AG10803 (cell line): ENCODE measurements around the gene DENND4B.
A peak's percentile ranks its signal among the peaks of the same experiment; 100 is the strongest.

Source experiments
- DNase-seq: peaks from one replicate; pipeline ENCODE4 v3.0.0; 2010; ENCODE audit warnings: low read depth
- H3K4me3 ChIP-seq: 2 replicates; pipeline ENCODE4 v1.5.1; 2011; ENCODE audit warnings: mild to moderate bottlenecking, low read length, control low read depth
- CTCF ChIP-seq: conservative IDR thresholded peaks from 2 replicates; pipeline ENCODE4 v1.5.1; 2011; ENCODE audit warnings: mild to moderate bottlenecking, low read length, control low read depth, inconsistent platforms

The DENND4B gene

GRCh38 chr1:153946622-153947241 lies at the start of gene DENND4B:
TSS of gene DENND4B (minus strand) at chr1:153946718. CDS start at chr1:153944374, 2,344 bp downstream.
- peak; percentile 74 for TF ChIP-seq CTCF
- peak within 1 kb of the TSS; percentile 85 for H3K4me3 ChIP-seq
- peak; percentile 76 for DNase-seq

- no peak for DNase-seq
- no peak overlapping the region for H3K4me3 ChIP-seq
- TF ChIP-seq CTCF, result no peak
Observed at GRCh38 chr1:153995640-153996039, 49.1 kb upstream of the DENND4B start.

GRCh38 chr1:153995202-153995601 lies 48.7 kb upstream of the DENND4B start:
- no peak overlapping the region for H3K4me3 ChIP-seq
- no peak for TF ChIP-seq CTCF
- no peak for DNase-seq

GRCh38 chr1:153991806-153992205 lies 45.3 kb upstream of the DENND4B start:
- no peak for TF ChIP-seq CTCF
- DNase-seq, result no peak
- H3K4me3 ChIP-seq, result peak overlapping the region; percentile 98

GRCh38 chr1:153991151-153991630 lies 44.7 kb upstream of the DENND4B start:
- H3K4me3 ChIP-seq, result peak overlapping the region; percentile 98
- no peak for DNase-seq
- no peak for TF ChIP-seq CTCF

- peak; percentile 99 for DNase-seq
- no peak for TF ChIP-seq CTCF
Observed at GRCh38 chr1:153990468-153991150, 44.1 kb upstream of the DENND4B start, which contains the start of gene RPS27. TSS of gene RPS27 (plus strand) at chr1:153990762. CDS start at chr1:153990797, 35 bp downstream.

GRCh38 chr1:153987621-153988020 lies 41.1 kb upstream of the DENND4B start:
- no peak for DNase-seq
- no peak overlapping the region for H3K4me3 ChIP-seq
- TF ChIP-seq CTCF, result no peak

More at GRCh38 chr1:153990468-153991150, 44.1 kb upstream of the DENND4B start, which contains the start of gene RPS27:
- peak within 1 kb of the TSS; percentile 98 for H3K4me3 ChIP-seq
